ENCODE measurements around the gene FBXW10.
"Not testable (repeated sequence)": the region's sequence is repeated elsewhere in the genome, so short reads cannot be mapped to it uniquely, and the experiment has no call there.

Gene FBXW10

GRCh38 chr17:18747501-18747900 is 3.6 kb downstream of the FBXW10 start:
- DNase-seq (ENCODE audit: low read depth in 2 of 2), result not testable (repeated sequence)

GRCh38 chr17:18750242-18750641 is 6.4 kb downstream of the FBXW10 start:
- not testable (repeated sequence) for DNase-seq (ENCODE audit: low read depth in 2 of 2)

- not testable (repeated sequence) for DNase-seq (ENCODE audit: low read depth in 2 of 2)
These were observed 10.1 kb downstream of the FBXW10 start for GRCh38 chr17:18753829-18754409.

- not testable (repeated sequence) for DNase-seq (ENCODE audit: low read depth in 2 of 2)
These were observed 12.1 kb downstream of the FBXW10 start for GRCh38 chr17:18755969-18756368.

GRCh38 chr17:18757368-18758044 is 13.7 kb downstream of the FBXW10 start:
- DNase-seq (ENCODE audit: low read depth in 2 of 2), result not testable (repeated sequence)

- DNase-seq (ENCODE audit: low read depth in 2 of 2), result not testable (repeated sequence)
These were observed 14.5 kb downstream of the FBXW10 start for GRCh38 chr17:18758344-18758743.

GRCh38 chr17:18760221-18760620 is 16.4 kb downstream of the FBXW10 start:
- DNase-seq (ENCODE audit: low read depth in 2 of 2), result not testable (repeated sequence)

GRCh38 chr17:18770572-18770971 is 26.7 kb downstream of the FBXW10 start:
- not testable (repeated sequence) for DNase-seq (ENCODE audit: low read depth in 2 of 2)

- not testable (repeated sequence) for DNase-seq (ENCODE audit: low read depth in 2 of 2)
These were observed 27.2 kb downstream of the FBXW10 start for GRCh38 chr17:18771066-18771465.

- no peak for DNase-seq (ENCODE audit: low read depth in 2 of 2)
These were observed 28.6 kb downstream of the FBXW10 start for GRCh38 chr17:18772471-18772870.

GRCh38 chr17:18780991-18781718 is 37.3 kb downstream of the FBXW10 start, which contains the start of gene TVP23B:
TVP23B (plus strand) TSS chr17:18781183; CDS start chr17:18781294, 111 bp downstream.
- peak; percentile 93 to 98 for DNase-seq (ENCODE audit: low read depth in 2 of 2)

- not testable (repeated sequence) for DNase-seq (ENCODE audit: low read depth in 2 of 2)
These were observed 38.0 kb downstream of the FBXW10 start for GRCh38 chr17:18781805-18782204.

GRCh38 chr17:18785933-18786332 is 42.1 kb downstream of the FBXW10 start:
- DNase-seq (ENCODE audit: low read depth in 2 of 2), result not testable (repeated sequence)

- not testable (repeated sequence) for DNase-seq (ENCODE audit: low read depth in 2 of 2)
These were observed 43.0 kb downstream of the FBXW10 start for GRCh38 chr17:18786890-18787289.

- not testable (repeated sequence) for DNase-seq (ENCODE audit: low read depth in 2 of 2)
These were observed 47.5 kb downstream of the FBXW10 start for GRCh38 chr17:18791402-18791801.

- DNase-seq (ENCODE audit: low read depth in 2 of 2), result not testable (repeated sequence)
These were observed 51.0 kb downstream of the FBXW10 start for GRCh38 chr17:18794841-18795240.

- DNase-seq (ENCODE audit: low read depth in 2 of 2), result not testable (repeated sequence)
These were observed 53.0 kb downstream of the FBXW10 start for GRCh38 chr17:18796887-18797286.

GRCh38 chr17:18803458-18804245 is 59.8 kb downstream of the FBXW10 start:
- not testable (repeated sequence) for DNase-seq (ENCODE audit: low read depth in 2 of 2)

- DNase-seq (ENCODE audit: low read depth in 2 of 2), result not testable (repeated sequence)
These were observed 72.1 kb downstream of the FBXW10 start for GRCh38 chr17:18815924-18816323.

GRCh38 chr17:18816489-18817371 is 72.9 kb downstream of the FBXW10 start:
- not testable (repeated sequence) for DNase-seq (ENCODE audit: low read depth in 2 of 2)

- DNase-seq (ENCODE audit: low read depth in 2 of 2), result not testable (repeated sequence)
These were observed 77.6 kb downstream of the FBXW10 start for GRCh38 chr17:18821430-18821829.

All from stimulated activated CD8-positive, alpha-beta memory T cell treated with anti-CD3 and anti-CD28 coated beads, Interleukin-7, amount 100 ng/mL, for 1 hour (primary cell).